Naive thymus-derived CD4-positive, alpha-beta T cell (primary cell): ENCODE data around the gene PDZD8. TPM values are rescaled to one million over a fixed set of nuclear protein-coding genes. Genes with fewer than 3 reads are reported as not detected.
"Not testable (repeated sequence)": the region's sequence is repeated elsewhere in the genome, so short reads cannot be mapped to it uniquely, and the experiment has no call there.

Experiments
- ATAC-seq: fragments of 150-1000 bp; cut with Tn5 transposase; 2 replicates; pipeline ENCODE4 v1.10.0; 2021; ENCODE audit warnings: mild to moderate bottlenecking, moderate library complexity
- CTCF ChIA-PET: fragments of 350-600 bp; sonication (Branson Sonifier 250); formaldehyde crosslinking; loops from one replicate; lab custom pipeline; 2021; ENCODE audit warnings: antibody characterized with exemption; lab: Charles Lee
- POLR2A ChIA-PET: fragments of 350-600 bp; sonication (Branson Sonifier 250); formaldehyde crosslinking; loops from one replicate; lab custom pipeline; 2021; ENCODE audit warnings: antibody characterized with exemption, inconsistent platforms; lab: Charles Lee
- DNase-seq, 9 donors: peaks; one replicate each; pipeline versions ENCODE4 v3.0.0 to v3.0.0-alpha.2; 2020 to 2022; ENCODE audit warnings: mixed read lengths in 1 of 9
- H3K27ac ChIP-seq: one replicate; pipeline ENCODE4 v1.7.0; 2013; ENCODE audit warnings: mild to moderate bottlenecking, low read depth, low read length, moderate library complexity
- H3K27me3 ChIP-seq, 2 donors: one replicate each; pipeline ENCODE4 v1.7.0; 2013; ENCODE audit warnings: low read length in 2 of 2, mild to moderate bottlenecking in 2 of 2, moderate library complexity in 2 of 2; ENCODE audit not compliant: control insufficient read depth in 2 of 2, insufficient read depth in 2 of 2
- H3K36me3 ChIP-seq, 3 experiments: 1 replicate in 2 of 3; 2 replicates in 1 of 3; pipeline ENCODE4 v1.7.0; 2013; ENCODE audit warnings: low read length in 3 of 3, mild to moderate bottlenecking in 3 of 3, moderate library complexity in 1 of 3; ENCODE audit not compliant: insufficient read depth in 3 of 3, control insufficient read depth in 2 of 3
- H3K4me1 ChIP-seq, 2 donors: one replicate each; pipeline ENCODE4 v1.7.0; 2013; ENCODE audit warnings: low read length in 2 of 2, mild to moderate bottlenecking in 2 of 2, moderate library complexity in 1 of 2; ENCODE audit not compliant: control insufficient read depth in 2 of 2, insufficient read depth in 2 of 2
- H3K4me3 ChIP-seq: 2 replicates; pipeline ENCODE4 v1.7.0; 2013; ENCODE audit warnings: mild to moderate bottlenecking, low read length
- H3K9me3 ChIP-seq, 3 experiments: 1 replicate in 2 of 3; 2 replicates in 1 of 3; pipeline ENCODE4 v1.7.0; 2013; ENCODE audit warnings: low read length in 3 of 3; ENCODE audit not compliant: control insufficient read depth in 2 of 3
- H3K27ac Mint-ChIP-seq, 9 donors: one replicate each; pipeline ENCODE4 v1.8.0; 2020 to 2022; ENCODE audit warnings: mixed read lengths in 9 of 9, mild to moderate bottlenecking in 8 of 9, moderate library complexity in 5 of 9, inconsistent platforms in 2 of 9
- H3K27me3 Mint-ChIP-seq, 5 donors: one replicate each; pipeline ENCODE4 v1.8.0; 2021 to 2022; ENCODE audit warnings: mixed read lengths in 5 of 5, mild to moderate bottlenecking in 1 of 5
- H3K36me3 Mint-ChIP-seq, 5 donors: one replicate each; pipeline ENCODE4 v1.8.0; 2020 to 2022; ENCODE audit warnings: mixed read lengths in 5 of 5, mild to moderate bottlenecking in 3 of 5, inconsistent platforms in 1 of 5
- H3K4me1 Mint-ChIP-seq, 7 donors: one replicate each; pipeline ENCODE4 v1.8.0; 2020 to 2022; ENCODE audit warnings: mixed read lengths in 7 of 7, mild to moderate bottlenecking in 3 of 7, inconsistent platforms in 1 of 7
- H3K4me3 Mint-ChIP-seq, 10 donors: one replicate each; pipeline ENCODE4 v1.8.0; 2020 to 2022; ENCODE audit warnings: mild to moderate bottlenecking in 10 of 10, mixed read lengths in 10 of 10, moderate library complexity in 6 of 10, inconsistent platforms in 2 of 10
- H3K9me3 Mint-ChIP-seq, 11 donors: one replicate each; pipeline ENCODE4 v1.8.0; 2020 to 2022; ENCODE audit warnings: mixed read lengths in 11 of 11, mild to moderate bottlenecking in 4 of 11, inconsistent platforms in 1 of 11, moderate library complexity in 1 of 11
- intact Hi-C, 2 donors: fragments of 100-400 bp; cut with micrococcal nuclease; formaldehyde crosslinking; loops; one replicate each; pipeline ENCODE4 v1.15.1; 2023
- polyA plus RNA-seq, 2 donors: library from polyadenylated mRNA; unstranded; fragments of 300-500 nt; fragmentation: Illumina TruSeq; gene quantifications; one replicate each; pipeline ENCODE4 v1.2.3, GENCODE V29; 2021
- total RNA-seq, 6 experiments: library from RNA in 5 of 6; stranded (reverse) in 5 of 6; gene quantifications; 1 replicate in 5 of 6; 2 replicates in 1 of 6; pipeline ENCODE4 v1.2.3 and lab custom pipeline; 2021 to 2026

PDZD8 gene
- total and polyA plus RNA-seq, 7 experiments from 2014 or later, result 8.5 to 24.0 (median 12.7) TPM

DNA sequence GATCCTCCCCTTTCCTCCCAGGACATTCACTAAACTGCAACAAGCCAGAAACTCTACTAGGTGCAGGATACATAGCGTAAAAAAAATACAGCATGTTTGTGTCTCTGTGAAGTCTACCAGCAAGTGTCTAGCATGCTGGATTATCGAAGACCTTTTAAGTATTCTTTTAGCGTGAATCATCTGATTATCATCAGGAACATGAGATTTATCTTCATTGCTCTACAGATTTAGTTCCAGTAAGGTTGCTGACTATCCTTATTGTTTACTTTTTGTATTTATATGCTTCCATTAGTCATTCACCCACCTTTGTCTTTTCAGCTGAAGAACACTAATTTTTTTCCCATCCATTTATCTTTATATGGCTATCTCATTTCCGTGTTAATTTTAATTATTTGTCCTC lies 62.8 kb downstream of the PDZD8 start:
- Histone ChIP-seq H3K27ac (no peak overlapping the region), H3K27me3 (no peaks in the 10 kb centered on the region), H3K4me3 (no peak overlapping the region), H3K36me3 (no peaks in the 10 kb centered on the region), H3K9me3 (no peaks in the 10 kb centered on the region), H3K4me1 (peaks cover 0 to 7% of the 10 kb centered on the region in 2 donors)
- Mint-ChIP-seq H3K4me3 (no peak overlapping the region), H3K9me3 (no peaks in the 10 kb centered on the region), H3K36me3 (peaks cover 7 to 60% (median 40%) of the 10 kb centered on the region in 5 donors), H3K4me1 (peaks cover 11 to 41% (median 28%) of the 10 kb centered on the region in 7 donors), H3K27ac (no peak overlapping the region), H3K27me3 (no peaks in the 10 kb centered on the region)
- POLR2A ChIA-PET, result no interaction called here
- ATAC-seq, result no peak
- CTCF ChIA-PET, result no interaction called here
- intact Hi-C loops, result no loop called here
- DNase-seq, result no peak

DNA sequence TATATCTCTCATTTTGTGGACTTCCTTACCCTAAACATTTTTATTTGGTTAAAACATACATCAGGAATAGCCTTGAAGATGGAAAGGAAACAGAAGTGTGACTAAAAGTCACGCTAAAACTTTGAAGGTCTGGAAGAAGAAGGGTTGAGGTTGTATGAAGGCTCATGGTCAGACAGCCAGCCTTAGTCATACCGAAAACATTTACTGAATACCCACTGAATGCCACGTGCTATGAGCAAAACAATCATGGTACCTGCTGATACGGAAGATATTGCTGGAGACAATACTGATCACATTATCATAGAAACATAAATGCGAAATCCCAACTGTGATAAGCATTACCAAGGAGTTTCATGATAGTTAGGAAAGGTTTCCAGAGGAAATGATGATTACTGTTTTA lies 64.0 kb downstream of the PDZD8 start:
- Histone ChIP-seq H3K27ac (no peak overlapping the region), H3K36me3 (no peaks in the 10 kb centered on the region), H3K27me3 (no peaks in the 10 kb centered on the region), H3K9me3 (no peaks in the 10 kb centered on the region), H3K4me1 (peaks cover 0 to 7% of the 10 kb centered on the region in 2 donors), H3K4me3 (no peak overlapping the region)
- Mint-ChIP-seq H3K4me3 (no peak overlapping the region), H3K9me3 (no peaks in the 10 kb centered on the region), H3K4me1 (peaks cover 11 to 41% (median 28%) of the 10 kb centered on the region in 7 donors), H3K27me3 (no peaks in the 10 kb centered on the region), H3K27ac (no peak overlapping the region), H3K36me3 (peaks cover 7 to 62% (median 40%) of the 10 kb centered on the region in 5 donors)
- ChIA-PET POLR2A (no interaction called here), CTCF (no interaction called here)
- ATAC-seq, result no peak
- DNase-seq, result no peak
- intact Hi-C loops, result no loop called here

DNA sequence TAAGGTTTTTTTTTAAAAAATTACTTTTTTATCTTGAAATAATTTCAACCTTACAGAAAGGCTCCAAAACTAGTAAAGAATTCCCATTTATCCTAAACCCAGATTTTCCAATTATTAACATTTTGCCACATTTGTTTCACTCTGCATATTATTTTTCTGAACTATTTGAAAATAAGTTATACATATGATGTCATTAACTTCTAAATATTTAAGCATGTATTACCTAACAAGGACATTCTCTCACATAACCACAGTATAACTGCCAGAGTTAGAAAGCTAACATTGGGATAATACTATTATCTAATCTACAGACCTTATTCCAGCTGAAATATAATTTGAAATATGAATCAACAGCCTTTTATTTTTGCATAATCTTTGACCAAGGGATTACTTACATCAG lies 68.6 kb downstream of the PDZD8 start:
- ATAC-seq (no peak), DNase-seq (no peak)
- H3K27ac Mint-ChIP-seq, result no peak overlapping the region
- Histone ChIP-seq H3K4me1 (peaks cover 0 to 7% of the 10 kb centered on the region in 2 donors), H3K27me3 (no peaks in the 10 kb centered on the region), H3K27ac (no peak overlapping the region), H3K4me3 (no peak overlapping the region), H3K36me3 (no peaks in the 10 kb centered on the region), H3K9me3 (no peaks in the 10 kb centered on the region)
- H3K9me3 Mint-ChIP-seq, result peaks cover 0 to 29% (median 7%) of the 10 kb centered on the region in 11 donors
- CTCF ChIA-PET, result no interaction called here
- peaks cover 6 to 69% (median 26%) of the 10 kb centered on the region in 5 donors for H3K36me3 Mint-ChIP-seq
- intact Hi-C loops, result no loop called here
- H3K27me3 Mint-ChIP-seq, result no peaks in the 10 kb centered on the region
- POLR2A ChIA-PET, result no interaction called here
- no peak overlapping the region for H3K4me3 Mint-ChIP-seq
- peaks cover 6 to 29% (median 18%) of the 10 kb centered on the region in 7 donors for H3K4me1 Mint-ChIP-seq

DNA sequence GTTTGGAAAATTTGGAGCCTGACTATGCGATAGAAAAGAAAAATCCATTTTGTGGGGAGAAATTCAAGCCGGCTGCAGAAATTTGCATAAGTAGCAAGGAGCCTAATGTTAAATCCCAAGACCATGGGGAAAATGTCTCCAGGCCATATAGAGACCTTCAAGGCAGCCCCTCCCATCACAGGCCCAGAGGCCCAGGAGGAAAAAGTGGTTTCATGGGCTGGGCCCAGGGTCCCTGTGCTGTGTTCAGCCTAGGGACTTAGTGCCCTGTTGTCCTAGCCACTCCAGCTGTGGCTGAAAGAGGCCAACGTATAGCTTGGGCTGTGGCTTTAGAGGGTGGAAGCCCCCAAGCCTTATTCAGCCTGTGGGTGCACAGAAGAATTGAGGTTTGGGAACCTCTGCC lies 71.8 kb downstream of the PDZD8 start:
- H3K36me3 ChIP-seq, H3K27ac ChIP-seq, H3K27ac Mint-ChIP-seq, H3K4me3 ChIP-seq, H3K27me3 Mint-ChIP-seq, CTCF ChIA-PET, H3K4me3 Mint-ChIP-seq, POLR2A ChIA-PET, H3K27me3 ChIP-seq, ATAC-seq, H3K9me3 ChIP-seq, DNase-seq, intact Hi-C loops, H3K4me1 ChIP-seq: not testable (repeated sequence)
- Mint-ChIP-seq H3K9me3 (peaks cover 0 to 50% (median 13%) of the 10 kb centered on the region in 11 donors), H3K4me1 (peaks cover 0 to 11% (median 0%) of the 10 kb centered on the region in 7 donors), H3K36me3 (peaks cover 10 to 69% (median 32%) of the 10 kb centered on the region in 5 donors)

DNA sequence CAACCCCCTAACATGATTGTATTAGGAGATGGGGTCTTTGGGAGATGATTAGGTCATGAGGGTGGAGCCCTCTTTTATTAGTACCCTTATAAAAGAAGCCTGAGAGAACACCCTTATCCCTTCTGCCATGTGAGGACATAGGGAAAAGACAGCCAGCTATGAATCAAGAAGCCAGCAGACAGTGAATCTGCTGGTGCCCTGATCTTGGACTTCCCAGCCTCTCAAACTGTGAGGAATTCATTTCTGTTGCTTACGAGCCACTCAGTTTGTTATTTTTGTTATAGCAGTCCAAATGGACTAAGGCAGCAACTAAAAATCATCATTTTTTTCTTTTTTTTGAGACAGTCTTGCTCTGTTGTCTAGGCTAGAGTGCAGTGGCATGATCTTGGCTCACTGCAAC lies 74.6 kb downstream of the PDZD8 start:
- Mint-ChIP-seq H3K36me3 (peaks cover 10 to 60% (median 34%) of the 10 kb centered on the region in 5 donors), H3K4me1 (peaks cover 0 to 11% (median 3%) of the 10 kb centered on the region in 7 donors), H3K27me3 (no peaks in the 10 kb centered on the region), H3K4me3 (no peak overlapping the region), H3K9me3 (peaks cover 0 to 50% (median 13%) of the 10 kb centered on the region in 11 donors), H3K27ac (no peak overlapping the region)
- Histone ChIP-seq H3K36me3 (no peaks in the 10 kb centered on the region), H3K4me1 (no peaks in the 10 kb centered on the region), H3K27ac (no peak overlapping the region), H3K27me3 (no peaks in the 10 kb centered on the region), H3K4me3 (no peak overlapping the region), H3K9me3 (no peaks in the 10 kb centered on the region)
- ChIA-PET POLR2A (no interaction called here), CTCF (no interaction called here)
- ATAC-seq (no peak), DNase-seq (no peak)
- intact Hi-C loops, result no loop called here

DNA sequence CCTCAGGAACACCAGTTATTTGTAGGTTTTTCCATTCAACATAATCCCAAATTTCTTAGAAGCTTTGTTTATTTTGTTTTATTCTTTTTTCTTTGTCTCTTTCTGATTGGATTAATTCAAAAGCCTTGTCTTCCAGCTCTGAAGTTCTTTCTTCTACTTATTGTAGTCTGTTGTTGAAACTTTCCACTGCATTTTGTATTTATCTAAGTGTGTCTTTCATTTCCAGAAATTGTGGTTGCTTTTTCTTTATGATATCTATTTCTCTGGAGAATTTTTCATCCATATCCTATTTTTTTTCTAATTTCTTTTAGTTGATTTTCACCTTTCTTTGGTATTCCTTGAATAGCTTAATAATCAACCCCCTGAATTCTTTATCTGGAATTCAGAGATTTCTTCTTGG lies 75.8 kb downstream of the PDZD8 start:
- Histone ChIP-seq H3K9me3 (no peaks in the 10 kb centered on the region), H3K36me3 (no peaks in the 10 kb centered on the region), H3K27ac (no peak overlapping the region), H3K4me1 (no peaks in the 10 kb centered on the region), H3K27me3 (no peaks in the 10 kb centered on the region), H3K4me3 (no peak overlapping the region)
- Mint-ChIP-seq H3K36me3 (peaks cover 10 to 54% (median 41%) of the 10 kb centered on the region in 5 donors), H3K27me3 (no peaks in the 10 kb centered on the region), H3K27ac (no peak overlapping the region), H3K4me3 (no peak overlapping the region), H3K9me3 (peaks cover 0 to 46% (median 13%) of the 10 kb centered on the region in 11 donors), H3K4me1 (peaks cover 0 to 13% (median 8%) of the 10 kb centered on the region in 7 donors)
- no peak for DNase-seq
- intact Hi-C loops, result no loop called here
- no peak for ATAC-seq
- ChIA-PET POLR2A (interaction anchor here (0.5 kb wide), 1 partner anchor 572 kb away, joined by 3 read pairs; no protein-coding TSS in a partner anchor), CTCF (interaction anchor here (1.0 to 1.2 kb wide), 2 partner anchors 20 to 21 kb away, joined by 3 read pairs; no protein-coding TSS in a partner anchor)

DNA sequence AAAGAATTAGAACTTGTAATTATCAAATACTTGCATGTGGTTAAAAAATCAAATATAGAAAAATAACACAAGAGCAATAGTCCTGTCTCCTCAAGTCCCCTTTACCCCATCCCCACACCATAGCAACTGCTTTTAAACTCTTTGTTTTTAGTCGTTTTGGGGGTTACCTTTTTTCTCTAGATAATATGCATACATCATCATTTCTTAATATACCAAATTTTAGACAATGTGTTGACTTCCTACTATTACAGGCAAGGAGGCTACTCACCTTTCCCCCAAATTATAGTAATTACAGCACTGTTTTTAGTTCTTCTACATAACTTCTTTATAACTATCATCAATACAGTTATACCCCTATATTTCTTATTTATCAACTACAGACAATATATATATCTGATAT lies 77.0 kb downstream of the PDZD8 start:
- ChIA-PET CTCF (no interaction called here), POLR2A (no interaction called here)
- intact Hi-C loops, result no loop called here
- no peak for DNase-seq
- no peak for ATAC-seq
- no peaks in the 10 kb centered on the region for H3K27me3 ChIP-seq
- no peak overlapping the region for H3K27ac ChIP-seq
- H3K36me3 ChIP-seq, result no peaks in the 10 kb centered on the region
- no peak overlapping the region for H3K4me3 Mint-ChIP-seq
- H3K27me3 Mint-ChIP-seq, result no peaks in the 10 kb centered on the region
- H3K36me3 Mint-ChIP-seq, result peaks cover 6 to 41% (median 33%) of the 10 kb centered on the region in 5 donors
- no peak overlapping the region for H3K4me3 ChIP-seq
- no peak overlapping the region for H3K27ac Mint-ChIP-seq
- peaks cover 0 to 13% (median 8%) of the 10 kb centered on the region in 7 donors for H3K4me1 Mint-ChIP-seq
- H3K4me1 ChIP-seq, result no peaks in the 10 kb centered on the region
- no peaks in the 10 kb centered on the region for H3K9me3 ChIP-seq
- peaks cover 0 to 34% (median 11%) of the 10 kb centered on the region in 11 donors for H3K9me3 Mint-ChIP-seq
